Fibroblast of lung (primary cell): ENCODE measurements around the gene CCNG2.

Experiments
- EZH2 ChIP-seq: IDR thresholded peaks from 2 replicates; pipeline ENCODE4 v1.5.1; 2012; ENCODE audit warnings: low read length, control low read depth, mild to moderate bottlenecking; ENCODE audit errors: missing control alignments
- TF ChIP-seq, protein P1 (sequence below), 2 donors: IDR thresholded peaks in 1 of 2; conservative IDR thresholded peaks in 1 of 2; 1 replicate in 1 of 2; 2 replicates in 1 of 2; pipeline ENCODE4 v1.5.1; 2011 to 2012; ENCODE audit warnings: low read length in 2 of 2, control low read depth in 1 of 2, inconsistent platforms in 1 of 2, low read depth in 1 of 2, mild to moderate bottlenecking in 1 of 2

DNA sequence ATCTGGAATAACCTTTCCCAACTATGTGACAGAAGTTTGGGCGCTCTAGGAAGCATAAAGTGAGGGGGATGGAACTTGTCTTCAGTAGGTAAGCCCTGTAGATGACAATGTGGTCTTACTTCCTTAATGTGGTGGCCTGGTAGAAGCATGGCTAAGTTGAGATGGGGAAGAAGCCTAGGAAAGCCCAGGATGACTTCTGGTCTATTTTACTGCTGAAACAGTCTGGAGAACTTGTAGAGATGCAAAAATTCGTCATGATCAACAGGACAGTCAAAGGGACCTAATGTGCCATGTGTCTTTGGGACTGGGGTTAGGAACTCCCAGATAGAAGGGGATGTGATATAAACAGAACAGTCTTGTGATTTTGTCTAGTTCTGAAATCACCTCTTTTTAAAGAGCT is 40.8 kb downstream of the CCNG2 start:
- TF ChIP-seq, protein P1, sequence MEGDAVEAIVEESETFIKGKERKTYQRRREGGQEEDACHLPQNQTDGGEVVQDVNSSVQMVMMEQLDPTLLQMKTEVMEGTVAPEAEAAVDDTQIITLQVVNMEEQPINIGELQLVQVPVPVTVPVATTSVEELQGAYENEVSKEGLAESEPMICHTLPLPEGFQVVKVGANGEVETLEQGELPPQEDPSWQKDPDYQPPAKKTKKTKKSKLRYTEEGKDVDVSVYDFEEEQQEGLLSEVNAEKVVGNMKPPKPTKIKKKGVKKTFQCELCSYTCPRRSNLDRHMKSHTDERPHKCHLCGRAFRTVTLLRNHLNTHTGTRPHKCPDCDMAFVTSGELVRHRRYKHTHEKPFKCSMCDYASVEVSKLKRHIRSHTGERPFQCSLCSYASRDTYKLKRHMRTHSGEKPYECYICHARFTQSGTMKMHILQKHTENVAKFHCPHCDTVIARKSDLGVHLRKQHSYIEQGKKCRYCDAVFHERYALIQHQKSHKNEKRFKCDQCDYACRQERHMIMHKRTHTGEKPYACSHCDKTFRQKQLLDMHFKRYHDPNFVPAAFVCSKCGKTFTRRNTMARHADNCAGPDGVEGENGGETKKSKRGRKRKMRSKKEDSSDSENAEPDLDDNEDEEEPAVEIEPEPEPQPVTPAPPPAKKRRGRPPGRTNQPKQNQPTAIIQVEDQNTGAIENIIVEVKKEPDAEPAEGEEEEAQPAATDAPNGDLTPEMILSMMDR (conservative IDR thresholded peaks at IDR 0.05 in 1 of 2, IDR thresholded peaks at IDR 0.05 in 1 of 2; ENCODE audit: low read depth in 1 of 2, low read length in 2 of 2) = no peak
- no peak for TF ChIP-seq EZH2
